ENCODE measurements around the gene IFNA21.
"Not testable (repeated sequence)": the region's sequence is repeated elsewhere in the genome, so short reads cannot be mapped to it uniquely, and the experiment has no call there.

IFNA21 gene

GRCh38 chr9:21166560-21166959, at the start of gene IFNA21:
TSS of gene IFNA21 (minus strand) at chr9:21166660. CDS start at chr9:21166612, 48 bp downstream.
- H3K4me1 ChIP-seq (ENCODE audit: control insufficient read depth, insufficient read depth, low read length); H3K27me3 ChIP-seq (ENCODE audit: control insufficient read depth, insufficient read depth, low read length); H3K27ac ChIP-seq (ENCODE audit: low read depth, low read length); H3K4me3 ChIP-seq (ENCODE audit: low read depth, low read length); H3K9ac ChIP-seq (ENCODE audit: low read depth, low read length); H3K9me3 ChIP-seq (ENCODE audit: control insufficient read depth, insufficient read depth, low read length); H3K36me3 ChIP-seq (ENCODE audit: control insufficient read depth, insufficient read depth, low read length): not testable (repeated sequence)

- not testable (repeated sequence) for H3K27me3 ChIP-seq (ENCODE audit: control insufficient read depth, insufficient read depth, low read length); H3K4me1 ChIP-seq (ENCODE audit: control insufficient read depth, insufficient read depth, low read length); H3K4me3 ChIP-seq (ENCODE audit: low read depth, low read length); H3K9ac ChIP-seq (ENCODE audit: low read depth, low read length); H3K9me3 ChIP-seq (ENCODE audit: control insufficient read depth, insufficient read depth, low read length); H3K36me3 ChIP-seq (ENCODE audit: control insufficient read depth, insufficient read depth, low read length); H3K27ac ChIP-seq (ENCODE audit: low read depth, low read length)
Observed at GRCh38 chr9:21213411-21214326, 47.2 kb upstream of the IFNA21 start.

GRCh38 chr9:21212160-21212559, 45.7 kb upstream of the IFNA21 start:
- not testable (repeated sequence) for H3K36me3 ChIP-seq (ENCODE audit: control insufficient read depth, insufficient read depth, low read length); H3K4me3 ChIP-seq (ENCODE audit: low read depth, low read length); H3K27ac ChIP-seq (ENCODE audit: low read depth, low read length); H3K9ac ChIP-seq (ENCODE audit: low read depth, low read length); H3K9me3 ChIP-seq (ENCODE audit: control insufficient read depth, insufficient read depth, low read length); H3K27me3 ChIP-seq (ENCODE audit: control insufficient read depth, insufficient read depth, low read length); H3K4me1 ChIP-seq (ENCODE audit: control insufficient read depth, insufficient read depth, low read length)

- not testable (repeated sequence) for H3K36me3 ChIP-seq (ENCODE audit: control insufficient read depth, insufficient read depth, low read length); H3K9me3 ChIP-seq (ENCODE audit: control insufficient read depth, insufficient read depth, low read length); H3K9ac ChIP-seq (ENCODE audit: low read depth, low read length); H3K27me3 ChIP-seq (ENCODE audit: control insufficient read depth, insufficient read depth, low read length); H3K4me3 ChIP-seq (ENCODE audit: low read depth, low read length); H3K27ac ChIP-seq (ENCODE audit: low read depth, low read length); H3K4me1 ChIP-seq (ENCODE audit: control insufficient read depth, insufficient read depth, low read length)
Observed at GRCh38 chr9:21210782-21211181, 44.3 kb upstream of the IFNA21 start.

GRCh38 chr9:21210311-21210710, 43.9 kb upstream of the IFNA21 start:
- Histone ChIP-seq H3K27ac (ENCODE audit: low read depth, low read length) (no peak overlapping the region), H3K4me1 (ENCODE audit: control insufficient read depth, insufficient read depth, low read length) (no peaks in the 10 kb centered on the region), H3K36me3 (ENCODE audit: control insufficient read depth, insufficient read depth, low read length) (no peaks in the 10 kb centered on the region), H3K27me3 (ENCODE audit: control insufficient read depth, insufficient read depth, low read length) (no peaks in the 10 kb centered on the region), H3K9ac (ENCODE audit: low read depth, low read length) (no peak overlapping the region), H3K9me3 (ENCODE audit: control insufficient read depth, insufficient read depth, low read length) (no peaks in the 10 kb centered on the region), H3K4me3 (ENCODE audit: low read depth, low read length) (no peak overlapping the region)

- H3K36me3 ChIP-seq (ENCODE audit: control insufficient read depth, insufficient read depth, low read length); H3K9ac ChIP-seq (ENCODE audit: low read depth, low read length); H3K4me3 ChIP-seq (ENCODE audit: low read depth, low read length); H3K4me1 ChIP-seq (ENCODE audit: control insufficient read depth, insufficient read depth, low read length); H3K27ac ChIP-seq (ENCODE audit: low read depth, low read length); H3K27me3 ChIP-seq (ENCODE audit: control insufficient read depth, insufficient read depth, low read length); H3K9me3 ChIP-seq (ENCODE audit: control insufficient read depth, insufficient read depth, low read length): not testable (repeated sequence)
Observed at GRCh38 chr9:21207043-21207442, 40.6 kb upstream of the IFNA21 start, which contains the start of gene IFNA10. TSS of gene IFNA10 (minus strand) at chr9:21207143. CDS start at chr9:21207097, 46 bp downstream.

- no peaks in the 10 kb centered on the region for H3K4me1 ChIP-seq (ENCODE audit: control insufficient read depth, insufficient read depth, low read length)
- no peak overlapping the region for H3K9ac ChIP-seq (ENCODE audit: low read depth, low read length)
- no peaks in the 10 kb centered on the region for H3K36me3 ChIP-seq (ENCODE audit: control insufficient read depth, insufficient read depth, low read length)
- H3K9me3 ChIP-seq (ENCODE audit: control insufficient read depth, insufficient read depth, low read length), result no peaks in the 10 kb centered on the region
- no peak overlapping the region for H3K4me3 ChIP-seq (ENCODE audit: low read depth, low read length)
- H3K27me3 ChIP-seq (ENCODE audit: control insufficient read depth, insufficient read depth, low read length), result no peaks in the 10 kb centered on the region
- no peak overlapping the region for H3K27ac ChIP-seq (ENCODE audit: low read depth, low read length)
Observed at GRCh38 chr9:21205204-21205603, 38.7 kb upstream of the IFNA21 start.

- not testable (repeated sequence) for H3K4me1 ChIP-seq (ENCODE audit: control insufficient read depth, insufficient read depth, low read length); H3K4me3 ChIP-seq (ENCODE audit: low read depth, low read length); H3K27me3 ChIP-seq (ENCODE audit: control insufficient read depth, insufficient read depth, low read length)
Observed at GRCh38 chr9:21202105-21202504, 35.6 kb upstream of the IFNA21 start, which contains the start of gene IFNA7. TSS of gene IFNA7 (minus strand) at chr9:21202205. CDS start at chr9:21202165, 40 bp downstream.

GRCh38 chr9:21194867-21195776, 28.7 kb upstream of the IFNA21 start:
- H3K36me3 ChIP-seq (ENCODE audit: control insufficient read depth, insufficient read depth, low read length); H3K4me3 ChIP-seq (ENCODE audit: low read depth, low read length): not testable (repeated sequence)

More at GRCh38 chr9:21202105-21202504, 35.6 kb upstream of the IFNA21 start, which contains the start of gene IFNA7:
- H3K9me3 ChIP-seq (ENCODE audit: control insufficient read depth, insufficient read depth, low read length); H3K9ac ChIP-seq (ENCODE audit: low read depth, low read length); H3K36me3 ChIP-seq (ENCODE audit: control insufficient read depth, insufficient read depth, low read length); H3K27ac ChIP-seq (ENCODE audit: low read depth, low read length): not testable (repeated sequence)

GRCh38 chr9:21187487-21187886, 21.0 kb upstream of the IFNA21 start, which contains the start of gene IFNA4:
TSS of gene IFNA4 (minus strand) at chr9:21187587. CDS start at chr9:21187531, 56 bp downstream.
- H3K27ac ChIP-seq (ENCODE audit: low read depth, low read length); H3K36me3 ChIP-seq (ENCODE audit: control insufficient read depth, insufficient read depth, low read length); H3K4me3 ChIP-seq (ENCODE audit: low read depth, low read length); H3K4me1 ChIP-seq (ENCODE audit: control insufficient read depth, insufficient read depth, low read length); H3K9me3 ChIP-seq (ENCODE audit: control insufficient read depth, insufficient read depth, low read length); H3K27me3 ChIP-seq (ENCODE audit: control insufficient read depth, insufficient read depth, low read length); H3K9ac ChIP-seq (ENCODE audit: low read depth, low read length): not testable (repeated sequence)

More at GRCh38 chr9:21194867-21195776, 28.7 kb upstream of the IFNA21 start:
- H3K27me3 ChIP-seq (ENCODE audit: control insufficient read depth, insufficient read depth, low read length); H3K9ac ChIP-seq (ENCODE audit: low read depth, low read length); H3K27ac ChIP-seq (ENCODE audit: low read depth, low read length); H3K9me3 ChIP-seq (ENCODE audit: control insufficient read depth, insufficient read depth, low read length); H3K4me1 ChIP-seq (ENCODE audit: control insufficient read depth, insufficient read depth, low read length): not testable (repeated sequence)
